Measurements from ENCODE around the gene PRAME. TPM values are rescaled to one million over a fixed set of nuclear protein-coding genes. Genes with fewer than 3 reads are reported as not detected.

Gene PRAME
- total and polyA plus RNA-seq, 2 of the 13 experiments (the other 11 are each of a cell fraction or from before 2014, with no cell fraction given): 0.11 to 0.83 TPM

GRCh38 chr22:22508274-22509176, 50.5 kb downstream of the PRAME start, which contains the start of gene ZNF280B (continued):
- TF ChIP-seq ZSCAN5A (CRISPR knock-in tag; IDR thresholded peaks at IDR 0.05; ENCODE audit: borderline replicate concordance) (peak; percentile 89; the same call in 1 of the 2 replicates), LRRFIP1 (CRISPR knock-in tag; conservative IDR thresholded peaks at IDR 0.05) (no peak), ATAD3A (CRISPR knock-in tag; IDR thresholded peaks at IDR 0.05) (no peak), HDAC6 (IDR thresholded peaks at IDR 0.05; ENCODE audit: low read depth, low read length) (no peak), ZHX2 (IDR thresholded peaks at IDR 0.05; ENCODE audit: low read depth) (0 out of 2 replicates have a peak, but pooled peaks have one; percentile 47), ZHX2 (CRISPR knock-in tag; IDR thresholded peaks at IDR 0.05; ENCODE audit: borderline replicate concordance) (no peak), STAG1 (CRISPR knock-in tag; IDR thresholded peaks at IDR 0.05) (no peak), ZMYM4 (CRISPR knock-in tag; IDR thresholded peaks at IDR 0.05) (peak; percentile 99), CTCF (CRISPR knock-in tag; IDR thresholded peaks at IDR 0.05) (peak; percentile 90), RAD51 (IDR thresholded peaks at IDR 0.05; ENCODE audit: borderline replicate concordance) (no peak), ATM (IDR thresholded peaks at IDR 0.05; ENCODE audit: borderline replicate concordance) (no peak), ZNF251 (CRISPR knock-in tag; IDR thresholded peaks at IDR 0.05) (no peak), BRD4 (CRISPR knock-in tag; IDR thresholded peaks at IDR 0.05) (no peak), CAMTA2 (CRISPR knock-in tag; IDR thresholded peaks at IDR 0.05; ENCODE audit: borderline replicate concordance) (no peak), HOXA9 (CRISPR knock-in tag; IDR thresholded peaks at IDR 0.05; ENCODE audit: borderline replicate concordance) (no peak), RBFOX2 (IDR thresholded peaks at IDR 0.05; ENCODE audit: low read depth, low read length) (peak; percentile 87), FOSL1 (CRISPR knock-in tag; IDR thresholded peaks at IDR 0.05; ENCODE audit: borderline replicate concordance) (no peak)

Data from HepG2 (cell line).